ENCODE measurements around the gene NT5DC4. TPM values are rescaled to one million over a fixed set of nuclear protein-coding genes. Genes with fewer than 3 reads are reported as not detected.

NT5DC4 gene
- total RNA-seq, 1 experiment from 2014 or later: 0.22 TPM

DNA sequence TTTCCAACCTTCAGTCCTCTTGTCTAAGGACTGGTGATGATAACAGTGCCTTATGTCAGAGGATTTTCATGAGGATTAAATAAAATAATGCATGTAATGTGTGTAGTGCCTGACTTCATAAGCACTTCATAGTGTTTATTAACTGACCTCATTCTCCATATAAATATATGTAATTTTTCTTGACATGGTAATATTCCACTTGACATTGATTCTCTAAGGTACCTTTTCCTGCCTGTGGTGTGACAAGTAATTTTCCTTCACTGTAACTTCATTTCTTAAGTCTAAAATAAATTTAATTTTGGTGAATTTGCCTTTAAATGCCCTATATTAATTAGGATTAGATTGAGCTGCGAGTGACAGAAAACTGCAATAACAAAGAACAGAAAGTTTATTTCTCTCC lies 47.8 kb upstream of the NT5DC4 start:
- Histone ChIP-seq H3K36me3 (ENCODE audit: control insufficient read depth in 1 of 2, insufficient read depth in 2 of 2, low read length in 2 of 2) (no peaks in the 10 kb centered on the region), H3K27ac (ENCODE audit: low read depth, low read length) (no peak overlapping the region), H3K4me1 (ENCODE audit: control insufficient read depth in 1 of 2, insufficient read depth in 2 of 2, low read length in 2 of 2) (no peaks in the 10 kb centered on the region), H2AFZ (ENCODE audit: low read depth, low read length, poor library complexity, severe bottlenecking) (no peak overlapping the region), H3K9me3 (ENCODE audit: control insufficient read depth in 1 of 2, insufficient read depth in 1 of 2, low read depth in 1 of 2, low read length in 2 of 2) (no peaks in the 10 kb centered on the region), H4K20me1 (ENCODE audit: insufficient read depth) (no peaks in the 10 kb centered on the region), H3K4me2 (ENCODE audit: low read length) (no peak overlapping the region), H3K9ac (ENCODE audit: low read length) (no peak overlapping the region), H3K9me2 (ENCODE audit: insufficient read depth) (no peaks in the 10 kb centered on the region), H3K79me2 (ENCODE audit: insufficient read depth, low read length) (no peaks in the 10 kb centered on the region), H3K4me3 (replicated peaks in 1 of 2; ENCODE audit: low read depth in 1 of 2, low read length in 2 of 2) (no peak overlapping the region), H3K27me3 (ENCODE audit: insufficient read depth, low read length) (no peaks in the 10 kb centered on the region)
- intact Hi-C loops (cut with micrococcal nuclease): no loop called here
- BruUV-seq (replicated peaks): no TSS peak
- ChIA-PET POLR2A (no interaction called here), RAD21 (ENCODE audit: low non-redundant PET in 1 of 2, low total read pairs in 2 of 2, uncharacterized antibody in 2 of 2, unreplicated experiment in 2 of 2) (no interaction called here), CTCF (no interaction called here)
- no peak for ATAC-seq
- TF ChIP-seq ZFX (IDR thresholded peaks at IDR 0.05) (no peak), POLR2A (IDR thresholded peaks at IDR 0.05; ENCODE audit: borderline replicate concordance, extremely low read depth, insufficient read depth, insufficient read length) (no peak), JUND (IDR thresholded peaks at IDR 0.05) (no peak), EZH2phosphoT487 (IDR thresholded peaks at IDR 0.05; ENCODE audit: borderline replicate concordance) (no peak), POLR2AphosphoS5 (IDR thresholded peaks at IDR 0.05; ENCODE audit: low read depth, low read length) (no peak), ELF1 (IDR thresholded peaks at IDR 0.05; ENCODE audit: borderline replicate concordance, low read depth) (no peak), CBX3 (IDR thresholded peaks at IDR 0.05; ENCODE audit: low read depth) (no peak), FOSL1 (IDR thresholded peaks at IDR 0.05; ENCODE audit: low read depth) (no peak), SRF (IDR thresholded peaks at IDR 0.05; ENCODE audit: low read depth) (no peak), CEBPB (IDR thresholded peaks at IDR 0.05; ENCODE audit: low read depth) (no peak), REST (IDR thresholded peaks at IDR 0.05; ENCODE audit: low read depth) (no peak), YY1 (IDR thresholded peaks at IDR 0.05; ENCODE audit: extremely low read depth, insufficient replicate concordance, low read depth, low read length) (no peak), EGR1 (IDR thresholded peaks at IDR 0.05; ENCODE audit: low read depth) (no peak), MAX (IDR thresholded peaks at IDR 0.05) (no peak), RAD21 (IDR thresholded peaks at IDR 0.05; ENCODE audit: low read depth) (no peak)
- TF ChIP-seq, protein P1, sequence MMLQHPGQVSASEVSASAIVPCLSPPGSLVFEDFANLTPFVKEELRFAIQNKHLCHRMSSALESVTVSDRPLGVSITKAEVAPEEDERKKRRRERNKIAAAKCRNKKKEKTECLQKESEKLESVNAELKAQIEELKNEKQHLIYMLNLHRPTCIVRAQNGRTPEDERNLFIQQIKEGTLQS (IDR thresholded peaks at IDR 0.05): no peak
- no peak for DNase-seq (ENCODE audit: low read depth, low spot score)
